Measurements from ENCODE around the gene TMEFF2.

TMEFF2 gene

GRCh38 chr2:192005211-192005610, 189.5 kb downstream of the TMEFF2 start:
- no peak for DNase-seq

GRCh38 chr2:192004188-192004963, 190.4 kb downstream of the TMEFF2 start:
- DNase-seq: no peak

DNA sequence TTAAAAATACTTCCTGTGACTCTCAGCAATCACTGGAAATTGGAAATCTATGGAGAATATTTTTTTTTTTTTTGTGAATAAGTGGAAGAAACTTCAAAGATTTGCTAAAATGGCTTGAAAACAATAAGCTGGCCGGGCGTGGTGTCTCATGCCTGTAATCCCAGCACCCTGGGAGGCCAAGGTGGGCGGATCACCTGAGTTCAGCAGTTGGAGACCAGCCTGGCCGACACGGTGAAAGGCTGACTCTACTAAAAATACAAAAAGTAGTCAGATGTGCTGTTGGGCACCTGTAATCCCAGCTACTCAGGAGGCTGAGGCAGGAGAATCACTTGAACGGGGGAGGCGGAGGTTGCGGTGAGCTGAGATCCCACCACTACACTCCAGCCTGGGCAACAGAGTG, 192.3 kb downstream of the TMEFF2 start:
- no peak for DNase-seq

GRCh38 chr2:192000196-192000980, 194.3 kb downstream of the TMEFF2 start:
- DNase-seq: no peak

DNA sequence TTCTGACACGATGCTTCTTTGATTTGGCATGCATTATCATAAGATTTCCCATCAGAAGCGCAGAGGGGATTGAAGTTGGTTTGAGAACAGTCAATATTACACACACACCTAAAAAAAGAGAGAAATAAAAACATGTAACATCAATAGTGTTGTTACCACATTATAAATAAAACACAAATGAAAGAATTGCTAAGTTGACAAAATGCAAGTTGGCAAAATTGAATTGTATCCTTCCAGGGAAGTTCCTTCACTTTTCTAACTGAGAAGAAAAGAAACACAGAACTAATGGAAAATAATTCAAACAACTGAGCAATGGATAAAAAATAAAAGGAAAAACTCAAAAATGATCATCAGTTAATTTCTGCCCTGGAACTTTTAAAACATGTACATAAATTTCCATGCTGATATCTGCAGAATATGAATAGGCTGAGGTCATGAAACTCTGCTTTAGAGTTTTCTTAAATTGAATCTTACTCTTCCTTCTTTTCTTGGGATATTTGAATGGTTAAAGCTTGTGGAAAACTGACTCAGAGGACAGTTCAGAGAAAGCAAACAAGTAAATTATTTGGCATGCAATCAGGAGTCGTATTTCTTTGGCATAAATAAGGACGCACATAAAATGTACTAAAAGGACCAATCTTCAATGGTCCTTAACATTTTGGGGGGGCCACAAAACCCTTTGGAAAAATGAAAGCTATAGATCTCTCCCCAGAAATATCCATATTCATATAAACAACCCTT, 195.5 kb downstream of the TMEFF2 start:
- DNase-seq: no peak

DNA sequence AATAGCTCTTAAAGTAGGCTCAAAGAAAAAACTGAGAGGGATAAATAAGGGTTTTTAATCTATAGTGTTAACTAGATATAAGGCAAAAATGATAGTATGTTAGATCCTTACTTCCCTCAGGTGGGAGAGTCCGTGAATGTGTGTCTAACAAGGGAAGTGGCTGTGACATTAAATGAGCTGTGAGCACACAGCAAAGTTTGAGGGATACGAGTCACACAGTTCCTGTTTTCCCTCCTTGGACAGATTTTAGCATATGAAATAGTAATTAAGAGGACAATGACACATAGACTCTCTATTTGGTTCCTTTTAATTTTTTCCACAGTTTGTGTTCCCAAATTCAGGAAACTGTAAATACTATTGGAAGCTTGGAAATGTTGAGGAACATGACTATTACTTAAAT, 199.4 kb downstream of the TMEFF2 start:
- DNase-seq: no peak

DNA sequence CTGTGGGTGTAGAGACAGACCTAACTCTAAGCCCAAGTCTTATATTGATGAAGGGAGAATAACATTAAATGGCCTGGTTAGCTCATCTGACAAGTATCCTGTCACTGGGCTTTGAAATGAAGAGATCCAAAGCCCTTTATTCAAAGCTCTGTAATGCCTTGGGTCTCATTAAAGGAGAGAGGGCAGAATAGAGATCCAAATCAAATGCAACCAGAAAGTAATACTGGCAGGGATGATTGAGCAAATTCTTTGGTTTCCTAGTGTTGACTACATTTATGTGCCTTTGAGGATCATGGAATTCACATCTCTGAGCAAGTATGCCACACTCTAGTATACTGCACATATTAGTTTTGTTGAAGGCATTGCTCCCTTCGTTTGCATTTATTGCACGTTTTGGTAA, 200.0 kb downstream of the TMEFF2 start:
- DNase-seq: no peak

DNA sequence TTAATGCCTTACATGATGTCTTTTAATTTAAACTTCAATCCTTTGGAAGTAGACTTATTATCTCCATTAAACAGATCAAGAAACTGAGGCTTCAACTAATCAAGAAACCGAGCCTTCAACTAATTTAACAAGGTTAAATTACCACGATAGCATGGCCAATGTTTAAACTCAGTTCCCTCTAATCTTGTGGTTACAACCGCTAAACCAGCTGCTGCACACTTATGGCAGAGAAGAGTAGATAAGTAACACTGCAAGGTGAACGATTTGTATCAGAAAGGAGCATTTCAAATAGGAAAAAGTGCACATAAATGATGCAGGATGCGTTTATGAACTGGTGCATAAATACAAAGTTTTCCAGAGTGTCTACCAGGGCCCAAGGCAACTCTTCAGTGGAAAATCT, 203.3 kb downstream of the TMEFF2 start:
- no peak for DNase-seq

GRCh38 chr2:191985740-191986139, 209.0 kb downstream of the TMEFF2 start:
- no peak for DNase-seq

DNA sequence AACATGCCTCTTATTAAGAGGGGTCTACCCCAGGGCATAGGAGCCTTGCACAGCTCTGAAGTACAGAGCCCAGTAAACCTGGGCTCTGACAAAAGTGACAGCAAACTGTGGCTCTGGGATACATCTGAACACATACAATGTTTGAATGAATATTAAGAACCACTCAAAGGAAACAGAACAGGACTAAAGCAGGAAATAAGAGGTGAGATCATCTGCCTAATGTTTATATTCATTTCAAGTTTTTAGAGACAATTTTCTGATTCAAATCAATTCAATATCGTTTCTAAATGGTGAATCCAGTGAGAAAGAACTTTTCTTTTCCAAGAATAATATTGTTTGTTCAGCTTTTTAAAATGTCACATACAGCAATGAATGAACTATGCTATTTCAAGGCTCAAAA, 211.1 kb downstream of the TMEFF2 start:
- no peak for DNase-seq

- DNase-seq: no peak
Measured at GRCh38 chr2:191983186-191983585, 211.5 kb downstream of the TMEFF2 start.

DNA sequence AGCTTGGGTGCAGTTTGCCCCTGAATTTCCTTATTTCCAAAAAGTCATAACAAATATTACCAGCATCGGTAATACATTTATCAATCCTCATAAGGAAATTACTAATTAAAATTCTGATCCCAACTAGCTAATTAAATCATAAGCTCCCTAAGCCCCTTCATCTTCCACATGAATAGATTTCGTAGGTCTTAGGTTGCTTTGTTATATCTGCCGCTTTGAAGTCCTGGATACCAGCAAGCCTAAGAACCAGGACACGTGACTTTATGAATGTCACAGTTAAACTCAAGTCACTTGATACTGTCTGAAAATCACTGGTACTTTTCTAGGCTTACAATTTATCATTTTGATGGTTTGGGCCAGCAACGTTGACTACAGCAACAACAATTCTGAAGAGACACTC, 213.0 kb downstream of the TMEFF2 start:
- DNase-seq: no peak

DNA sequence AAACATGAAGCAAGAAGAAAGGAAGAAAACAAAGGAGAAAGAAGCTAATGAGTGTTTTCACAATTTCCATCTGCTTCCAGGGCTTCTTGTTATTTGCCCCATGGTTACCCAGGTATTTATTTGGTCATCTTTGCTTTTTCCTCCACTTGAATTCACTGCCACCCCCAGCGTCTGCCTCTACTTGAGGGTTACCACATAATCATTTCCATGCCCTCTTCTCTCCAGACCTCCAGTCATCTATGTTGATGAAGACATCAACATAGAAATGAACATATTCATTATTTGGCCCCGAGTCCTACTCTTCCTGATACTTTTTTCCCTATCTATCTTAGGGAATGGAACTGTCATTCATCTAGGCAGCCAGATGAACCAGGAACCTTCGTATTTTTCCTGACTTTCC, 214.2 kb downstream of the TMEFF2 start:
- no peak for DNase-seq

GRCh38 chr2:191979221-191979730, 215.5 kb downstream of the TMEFF2 start:
- DNase-seq: no peak

- DNase-seq: no peak
Measured at GRCh38 chr2:191977754-191978153, 217.0 kb downstream of the TMEFF2 start.

DNA sequence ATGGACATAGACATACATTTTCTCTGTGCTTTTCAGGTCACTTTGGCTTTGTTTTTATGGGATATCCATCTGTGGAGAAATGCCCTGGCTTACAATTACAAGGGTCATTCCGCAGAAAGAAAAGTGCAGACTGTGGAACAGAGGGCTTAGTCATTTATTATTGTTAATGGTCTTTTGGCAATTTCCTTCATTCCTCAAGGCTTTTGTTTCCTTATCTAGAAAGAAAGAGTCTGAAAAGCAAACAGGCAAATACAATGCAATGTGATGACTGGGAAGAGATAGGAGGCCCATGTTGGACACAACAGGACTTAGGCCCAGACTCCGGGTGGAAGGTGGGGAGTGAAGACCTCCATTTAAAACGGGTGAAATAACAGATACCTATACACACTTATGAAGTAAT, 218.3 kb downstream of the TMEFF2 start:
- no peak for DNase-seq

GRCh38 chr2:191974676-191975075, 220.1 kb downstream of the TMEFF2 start:
- DNase-seq: no peak

- DNase-seq: no peak
Measured at GRCh38 chr2:191970867-191971266, 223.9 kb downstream of the TMEFF2 start.

DNA sequence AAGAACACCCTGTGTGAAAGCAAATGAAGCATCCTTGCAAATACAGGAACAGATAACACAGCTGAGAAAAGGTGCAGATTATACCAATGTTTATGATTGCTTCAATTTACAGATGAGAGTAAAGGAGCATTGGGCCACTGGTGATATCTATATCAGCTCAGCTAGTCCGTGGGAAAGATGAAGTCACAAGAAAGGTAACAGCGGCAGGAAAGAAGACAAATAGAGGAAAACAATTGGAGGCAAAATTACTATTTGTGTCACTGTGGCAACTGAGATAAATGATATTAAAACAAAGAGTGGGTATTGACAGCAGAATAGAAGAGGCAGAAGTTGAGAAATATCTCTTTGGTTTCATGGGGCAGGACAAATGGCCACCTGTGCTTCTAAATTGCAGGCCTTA, 226.6 kb downstream of the TMEFF2 start:
- DNase-seq: no peak

DNA sequence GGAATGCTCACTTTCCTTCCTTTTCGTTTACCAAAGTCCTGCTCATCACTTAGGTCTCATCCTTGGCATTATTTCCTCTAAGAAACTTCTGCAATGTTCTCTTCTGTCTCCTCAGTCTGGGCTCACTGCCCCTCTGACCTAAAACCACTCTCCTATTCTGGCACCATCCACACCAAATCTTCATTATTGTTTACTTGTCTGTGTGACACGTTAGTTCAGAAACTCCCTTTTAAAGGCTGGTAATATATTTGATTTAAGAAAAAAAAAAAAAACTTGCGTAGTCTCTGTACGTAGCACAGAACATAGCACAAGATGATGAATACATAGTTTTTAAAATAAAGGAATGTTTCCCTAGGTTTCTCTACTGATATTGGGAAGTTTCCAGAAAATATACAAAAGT, 229.0 kb downstream of the TMEFF2 start:
- DNase-seq: no peak

DNA sequence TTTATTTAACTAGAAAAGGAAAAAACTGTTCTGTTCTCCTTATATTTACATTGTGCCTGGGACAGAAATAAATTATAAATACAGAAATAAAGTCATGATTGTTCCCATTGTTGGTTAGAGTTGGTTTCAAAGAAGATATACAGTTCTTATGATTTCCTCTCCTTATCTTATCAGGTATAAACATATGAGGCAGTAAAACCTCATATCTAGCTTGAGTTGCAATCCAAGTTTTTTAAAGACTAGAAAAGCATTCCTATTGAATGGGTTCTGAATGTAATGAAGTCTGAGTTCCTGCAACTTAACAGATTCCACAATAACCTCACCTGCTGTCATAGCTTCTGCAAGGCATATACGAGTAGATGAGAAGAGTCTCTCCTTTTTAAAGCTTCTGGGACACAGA, 233.2 kb downstream of the TMEFF2 start:
- no peak for DNase-seq

DNA sequence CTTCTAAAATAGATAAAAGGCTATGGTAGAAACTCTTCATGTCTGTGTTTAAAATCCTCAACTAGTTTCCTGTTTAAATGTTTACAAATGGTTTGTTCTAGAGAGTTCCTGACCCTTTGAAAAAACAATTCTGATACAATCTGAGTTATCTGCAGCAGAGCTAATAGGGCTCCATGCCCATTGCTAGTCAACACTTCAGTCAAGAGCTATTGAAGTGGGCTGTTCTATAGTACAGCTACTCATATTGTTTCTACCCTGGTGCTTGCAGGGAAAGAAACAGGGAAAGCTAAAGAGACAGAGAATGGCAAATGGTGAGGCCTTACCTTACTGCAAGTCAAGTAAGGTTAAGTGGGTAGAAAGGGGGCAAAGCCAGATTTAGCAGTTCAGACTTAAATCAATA, 235.5 kb downstream of the TMEFF2 start:
- no peak for DNase-seq
